HG03520 (cell line): ENCODE data around the gene GATA5.
"Not testable (repeated sequence)": the region's sequence is repeated elsewhere in the genome, so short reads cannot be mapped to it uniquely, and the experiment has no call there.

Experiments
- ATAC-seq: cut with Tn5 transposase; IDR thresholded peaks from one replicate; pipeline ENCODE4 v1.9.1; 2021; ENCODE audit warnings: mild to moderate bottlenecking, moderate library complexity; ENCODE audit not compliant: unreplicated experiment

Gene GATA5

DNA sequence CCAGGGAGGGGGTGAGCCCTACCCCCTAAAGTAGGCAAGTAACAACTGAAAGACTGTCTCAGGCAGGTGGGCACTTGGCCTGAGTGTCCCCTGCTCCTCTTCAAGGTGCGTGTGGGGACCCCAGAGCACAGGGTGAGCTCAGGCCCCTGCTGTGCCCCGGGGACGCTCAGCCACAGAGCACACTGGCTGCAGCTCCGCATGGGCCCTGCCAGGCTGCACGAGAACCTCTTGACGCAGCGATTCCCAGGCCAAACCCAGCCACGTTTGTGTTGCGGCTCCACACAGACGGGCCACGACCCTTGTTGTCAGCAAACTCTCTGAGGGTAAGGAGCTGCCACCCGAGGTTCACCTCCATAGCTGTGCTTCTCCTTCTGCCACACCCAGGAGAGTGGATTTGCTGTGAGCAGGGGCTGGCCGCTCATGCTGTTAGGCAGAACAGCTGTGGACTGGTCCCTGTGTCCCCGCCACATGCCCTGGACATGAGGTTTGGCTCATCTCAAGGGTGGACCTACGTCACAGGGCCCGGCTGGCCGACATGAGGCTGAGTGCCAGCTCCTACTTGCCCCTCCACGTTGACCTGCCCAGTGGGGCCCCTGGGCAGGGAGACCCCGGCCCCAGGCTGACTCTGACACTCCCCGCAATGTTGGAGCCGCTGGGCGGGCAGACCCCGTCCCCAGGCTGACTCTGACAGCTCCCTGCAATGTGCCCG lies 29.7 kb upstream of the GATA5 start:
- no peak for ATAC-seq

DNA sequence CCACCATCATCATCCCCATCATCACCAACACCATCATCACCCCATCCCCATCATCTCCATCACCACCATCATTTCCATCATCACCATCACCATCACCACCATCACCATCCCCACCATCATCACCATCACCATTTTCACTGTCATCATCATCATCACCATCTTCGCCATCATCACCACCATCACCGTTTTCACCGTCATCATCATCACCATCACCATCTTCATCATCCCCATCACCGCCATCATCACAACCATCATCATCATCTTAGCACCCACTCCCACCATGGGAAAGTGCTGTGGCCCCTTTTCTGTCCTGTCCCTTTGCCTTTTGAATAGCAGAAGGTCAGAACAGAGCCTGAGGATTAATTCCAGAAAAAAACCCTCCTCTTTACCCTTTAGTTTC lies 28.5 kb upstream of the GATA5 start:
- no peak for ATAC-seq

DNA sequence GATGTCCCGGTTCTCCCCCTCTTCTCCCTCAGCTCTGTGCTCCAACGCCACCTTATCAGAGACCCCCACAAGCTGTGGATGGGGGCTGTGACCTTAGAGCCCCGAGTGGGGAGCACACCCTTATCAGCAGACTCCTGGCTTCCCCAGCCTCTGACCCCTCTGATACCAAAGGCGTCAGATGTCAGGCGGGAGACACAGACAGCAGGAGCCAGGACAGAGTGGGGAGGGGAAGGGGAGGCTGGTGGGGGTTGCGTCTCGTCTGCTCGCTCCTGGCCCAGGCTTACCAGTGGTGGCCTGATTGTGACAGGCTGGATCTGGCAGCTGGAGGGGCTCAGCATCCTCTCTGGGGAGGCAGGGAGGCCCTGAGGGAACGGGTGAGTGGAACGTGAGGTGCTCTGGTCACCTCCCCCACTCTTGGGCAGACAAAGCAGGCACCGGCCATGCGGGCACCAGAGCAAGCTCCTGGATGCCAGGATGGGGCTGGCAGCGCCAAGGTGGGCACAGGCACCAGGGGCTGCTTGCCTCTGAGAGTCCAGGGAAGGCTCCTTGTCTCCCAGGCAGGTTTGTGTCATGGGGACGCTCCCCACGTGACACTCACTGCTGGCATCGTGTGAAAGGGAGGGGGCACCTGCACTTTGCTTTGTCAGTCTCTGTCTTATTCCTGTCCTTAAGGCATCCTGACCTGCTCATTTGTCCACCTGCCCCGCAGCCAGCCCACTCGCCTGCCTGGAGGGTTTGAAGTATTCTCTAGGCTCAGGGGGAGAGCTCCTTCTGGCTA lies 27.8 kb upstream of the GATA5 start:
- ATAC-seq, result no peak

DNA sequence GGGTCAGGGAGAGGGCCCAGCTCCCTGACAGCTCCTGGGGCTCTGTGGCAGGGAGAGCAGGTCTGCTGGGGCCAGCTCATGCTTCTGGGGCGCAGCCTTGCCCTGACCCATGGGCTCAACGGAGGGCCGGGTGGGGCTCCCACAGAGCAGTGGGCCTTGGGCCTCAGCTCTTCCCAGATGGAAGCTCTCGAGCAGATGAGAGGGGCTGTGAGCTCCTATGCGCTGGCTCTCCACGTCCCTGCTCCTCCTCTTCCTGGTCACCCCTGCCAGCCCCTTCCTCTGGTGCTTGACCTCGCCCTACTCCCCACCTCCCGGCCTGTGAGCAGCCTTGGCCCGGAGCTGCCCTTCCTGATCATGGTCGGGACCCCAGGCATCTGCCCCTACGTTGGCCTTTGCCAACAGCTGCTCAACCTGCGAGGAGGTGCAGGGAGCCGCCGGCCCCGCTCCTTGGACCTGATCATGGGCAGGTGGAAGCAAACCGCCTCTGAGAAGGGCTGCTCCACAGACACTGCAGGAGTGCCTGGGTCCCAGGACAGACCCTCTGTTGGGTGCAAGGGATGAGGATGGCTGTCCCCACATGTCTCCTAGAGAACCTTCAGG lies 26.8 kb upstream of the GATA5 start:
- ATAC-seq, result no peak

- peak; percentile 55 for ATAC-seq
Observed at GRCh38 chr20:62501801-62502495, 26.2 kb upstream of the GATA5 start.

- no peak for ATAC-seq
Observed at GRCh38 chr20:62500237-62500864, 24.6 kb upstream of the GATA5 start.

- no peak for ATAC-seq
Observed at GRCh38 chr20:62499758-62500236, 24.0 kb upstream of the GATA5 start.

- ATAC-seq, result no peak
Observed at GRCh38 chr20:62498874-62499273, 23.1 kb upstream of the GATA5 start.

- ATAC-seq, result no peak
Observed at GRCh38 chr20:62496568-62497218, 20.9 kb upstream of the GATA5 start.

DNA sequence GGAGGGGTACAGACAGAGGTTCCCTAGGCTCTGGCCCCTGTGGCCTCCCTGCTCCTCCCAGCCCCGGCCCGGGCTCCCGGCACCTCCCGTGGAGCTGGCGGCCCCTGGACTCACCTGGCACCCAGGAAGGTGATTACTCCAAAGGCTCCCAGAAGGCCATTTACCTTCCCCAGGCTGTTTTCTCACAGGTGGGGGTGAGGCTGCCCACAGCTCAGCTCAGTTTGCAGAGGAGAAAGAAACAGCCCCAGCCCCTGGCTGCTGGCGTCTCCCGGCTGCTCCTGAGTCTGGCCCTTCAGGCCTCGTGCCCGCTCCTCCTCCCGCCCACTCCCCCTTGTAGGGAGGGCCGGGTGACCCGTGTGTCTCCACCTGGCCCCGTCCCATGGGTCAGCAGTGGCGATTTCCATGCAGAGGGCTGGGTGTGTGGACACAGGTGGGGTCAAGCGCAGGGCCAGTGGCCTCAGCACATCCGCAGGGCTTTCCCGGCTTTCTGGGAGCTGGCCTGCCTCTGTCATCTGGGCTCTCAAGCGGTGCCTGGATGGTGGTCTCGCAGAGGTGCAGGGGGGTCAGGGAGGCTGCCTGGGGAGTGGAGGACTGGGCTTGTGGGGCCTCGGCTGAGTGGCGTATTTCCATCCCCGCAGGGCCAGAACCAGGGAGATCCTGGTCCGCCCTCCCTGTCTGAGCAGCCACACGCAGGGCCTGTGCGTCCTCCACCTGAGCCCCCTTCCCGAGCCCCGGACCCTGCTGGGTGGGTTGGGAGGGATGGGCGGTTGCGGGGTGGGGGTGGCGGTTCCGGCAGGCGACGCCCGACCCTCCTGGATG lies 20.2 kb upstream of the GATA5 start:
- no peak for ATAC-seq

DNA sequence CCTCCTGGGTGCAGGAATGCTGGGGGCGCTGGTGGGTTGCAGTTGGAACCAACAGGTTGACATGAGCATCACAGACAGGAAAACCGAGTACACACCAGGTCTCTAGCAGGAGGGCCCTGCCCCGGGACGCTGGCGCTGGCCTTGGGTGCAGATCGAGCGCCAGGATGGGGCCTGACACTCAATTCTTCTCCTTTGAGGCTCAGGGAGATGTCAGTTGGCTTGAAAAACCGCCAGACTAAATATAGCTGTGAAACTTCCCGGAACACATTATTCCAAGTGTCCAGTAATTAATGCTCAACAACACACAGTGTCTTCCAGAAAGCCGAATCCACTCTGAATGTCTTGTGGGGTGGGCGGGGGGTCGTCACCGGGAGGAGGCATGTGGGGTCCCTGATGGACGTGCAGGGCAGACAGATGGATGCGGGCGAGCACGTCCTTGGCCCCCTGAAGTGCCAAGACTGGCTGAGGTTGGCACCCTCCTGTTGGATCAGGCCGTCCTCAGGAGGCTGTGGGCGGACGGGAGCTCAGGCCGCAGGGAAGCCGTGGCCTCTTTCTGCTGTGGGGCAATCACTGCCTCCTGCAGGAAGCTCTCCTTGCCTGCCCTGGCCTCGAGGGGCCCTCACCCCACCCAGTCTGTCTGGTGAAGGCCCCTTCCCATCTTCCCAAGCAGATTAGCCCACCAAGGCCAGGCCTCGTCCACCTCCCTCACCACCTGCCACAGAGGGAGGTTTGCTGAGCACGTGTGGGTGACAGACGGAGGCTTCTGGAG lies 19.4 kb upstream of the GATA5 start:
- ATAC-seq, result no peak

DNA sequence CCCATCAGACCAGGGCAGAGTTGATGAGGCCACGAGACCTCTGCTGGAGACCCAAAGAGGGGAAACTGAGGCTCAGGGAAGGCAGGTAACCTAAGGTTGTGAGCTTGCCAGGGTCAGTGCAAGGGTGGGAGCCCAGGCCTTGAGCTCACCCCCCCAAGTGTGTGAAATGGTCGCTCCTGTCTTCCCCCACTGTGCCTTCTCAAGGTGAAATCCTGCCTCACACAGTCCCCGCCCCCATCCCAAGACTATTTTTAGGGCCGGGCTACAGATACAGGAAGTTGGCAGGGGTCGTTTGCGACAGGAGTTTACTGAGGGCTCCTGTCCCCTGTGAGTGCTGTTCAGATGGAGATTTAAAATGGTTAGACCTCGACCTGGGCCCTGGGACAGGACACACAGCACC lies 18.7 kb upstream of the GATA5 start:
- ATAC-seq, result no peak

GRCh38 chr20:62493886-62494285 lies 18.1 kb upstream of the GATA5 start:
- no peak for ATAC-seq

- no peak for ATAC-seq
Observed at GRCh38 chr20:62493253-62493885, 17.6 kb upstream of the GATA5 start.

DNA sequence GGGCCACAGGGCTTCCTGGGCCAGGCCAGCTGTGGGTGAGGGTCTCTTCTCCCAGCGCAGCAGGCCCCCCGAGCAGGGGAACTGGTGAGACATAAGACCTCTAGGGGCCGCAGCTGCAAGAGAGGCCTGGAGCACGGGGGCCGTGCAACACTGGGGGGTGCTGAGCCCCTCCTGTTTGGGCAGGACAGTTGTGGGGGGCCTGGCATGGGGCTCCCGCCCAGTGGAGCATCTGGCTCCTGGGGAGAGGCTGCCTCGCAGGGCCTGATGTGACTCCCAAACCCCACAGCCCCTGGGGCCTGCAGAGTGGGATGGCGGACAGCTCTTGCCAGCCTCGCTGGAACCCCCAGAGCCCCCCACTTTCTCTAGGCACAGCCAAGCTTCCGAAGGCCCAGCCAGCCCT lies 16.9 kb upstream of the GATA5 start:
- ATAC-seq, result no peak

DNA sequence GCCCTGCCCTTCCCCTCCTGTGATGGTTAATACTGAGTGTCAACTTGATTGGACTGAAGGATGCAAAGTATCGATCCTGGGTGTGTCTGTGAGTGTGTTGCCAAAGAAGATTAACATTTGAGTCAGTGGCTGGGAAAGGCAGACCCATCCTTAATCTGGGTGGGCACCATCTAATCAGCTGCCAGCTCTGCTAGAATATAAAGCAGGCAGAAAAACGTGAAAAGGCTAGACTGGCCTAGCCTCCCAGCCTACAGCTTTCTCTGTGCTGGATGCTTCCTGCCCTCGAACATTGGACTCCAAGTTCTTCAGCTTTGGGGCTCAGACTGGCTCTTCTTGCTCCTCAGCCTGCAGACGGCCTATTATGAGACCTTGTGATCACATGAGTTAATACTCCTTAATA lies 15.0 kb upstream of the GATA5 start:
- not testable (repeated sequence) for ATAC-seq

GRCh38 chr20:62489932-62490263 lies 14.1 kb upstream of the GATA5 start:
- ATAC-seq, result no peak

DNA sequence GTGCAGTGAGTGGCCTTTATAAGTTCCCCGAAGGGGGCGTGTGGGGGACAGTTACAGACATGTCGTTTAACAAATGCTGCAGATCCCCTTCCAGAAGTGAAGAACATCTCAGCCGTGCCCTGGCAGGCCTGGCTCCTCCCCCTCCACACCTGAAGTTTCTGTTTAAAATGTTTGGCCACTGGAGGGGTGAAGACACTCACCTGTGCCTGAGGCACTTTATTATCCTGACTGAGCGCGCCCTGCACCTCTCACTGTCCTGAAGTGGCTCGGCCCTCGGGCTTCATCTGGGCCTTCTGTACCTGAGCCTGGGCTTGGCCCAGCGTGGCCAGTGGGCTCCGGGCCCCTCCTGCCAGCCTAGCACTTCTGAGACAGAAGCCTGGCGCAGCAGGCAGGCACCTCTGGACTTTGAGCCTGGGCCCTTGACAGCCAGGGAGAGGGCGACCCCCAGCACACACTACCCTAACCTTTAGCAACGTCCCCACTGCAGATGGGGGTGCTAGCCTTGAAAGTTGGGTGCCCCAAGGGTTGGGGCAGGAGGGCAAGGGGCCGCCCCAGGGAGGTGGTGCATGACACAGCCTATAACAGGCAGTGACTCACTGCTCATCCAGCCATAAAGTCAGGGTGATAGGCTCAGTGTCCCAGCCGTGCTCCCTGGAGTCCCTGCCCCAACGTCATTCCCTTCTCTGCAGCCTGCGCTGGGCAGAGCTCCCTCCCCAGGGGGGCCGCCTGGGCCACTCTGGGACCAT lies 13.6 kb upstream of the GATA5 start:
- ATAC-seq, result no peak
